AG09319 (cell line): Measurements from ENCODE around the gene PRKCB.

Experiments used
- DNase-seq: peaks from one replicate; pipeline ENCODE4 v3.0.0-alpha.2; 2010; ENCODE audit warnings: low read depth; ENCODE audit errors: extremely low read depth
- TF ChIP-seq, protein P1 (sequence below): IDR thresholded peaks from 2 replicates; pipeline ENCODE4 v1.5.1; 2011; ENCODE audit warnings: low read depth, mild to moderate bottlenecking, inconsistent platforms, low read length, moderate library complexity

PRKCB gene

DNA sequence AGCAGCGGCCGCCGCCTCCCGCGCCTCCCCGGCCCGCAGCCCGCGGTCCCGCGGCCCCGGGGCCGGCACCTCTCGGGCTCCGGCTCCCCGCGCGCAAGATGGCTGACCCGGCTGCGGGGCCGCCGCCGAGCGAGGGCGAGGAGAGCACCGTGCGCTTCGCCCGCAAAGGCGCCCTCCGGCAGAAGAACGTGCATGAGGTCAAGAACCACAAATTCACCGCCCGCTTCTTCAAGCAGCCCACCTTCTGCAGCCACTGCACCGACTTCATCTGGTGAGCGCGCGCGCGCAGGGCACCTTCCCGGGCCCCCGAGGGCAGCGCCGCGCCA lies 258 bp downstream of the PRKCB start:
- TF ChIP-seq, protein P1, sequence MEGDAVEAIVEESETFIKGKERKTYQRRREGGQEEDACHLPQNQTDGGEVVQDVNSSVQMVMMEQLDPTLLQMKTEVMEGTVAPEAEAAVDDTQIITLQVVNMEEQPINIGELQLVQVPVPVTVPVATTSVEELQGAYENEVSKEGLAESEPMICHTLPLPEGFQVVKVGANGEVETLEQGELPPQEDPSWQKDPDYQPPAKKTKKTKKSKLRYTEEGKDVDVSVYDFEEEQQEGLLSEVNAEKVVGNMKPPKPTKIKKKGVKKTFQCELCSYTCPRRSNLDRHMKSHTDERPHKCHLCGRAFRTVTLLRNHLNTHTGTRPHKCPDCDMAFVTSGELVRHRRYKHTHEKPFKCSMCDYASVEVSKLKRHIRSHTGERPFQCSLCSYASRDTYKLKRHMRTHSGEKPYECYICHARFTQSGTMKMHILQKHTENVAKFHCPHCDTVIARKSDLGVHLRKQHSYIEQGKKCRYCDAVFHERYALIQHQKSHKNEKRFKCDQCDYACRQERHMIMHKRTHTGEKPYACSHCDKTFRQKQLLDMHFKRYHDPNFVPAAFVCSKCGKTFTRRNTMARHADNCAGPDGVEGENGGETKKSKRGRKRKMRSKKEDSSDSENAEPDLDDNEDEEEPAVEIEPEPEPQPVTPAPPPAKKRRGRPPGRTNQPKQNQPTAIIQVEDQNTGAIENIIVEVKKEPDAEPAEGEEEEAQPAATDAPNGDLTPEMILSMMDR: no peak
- no peak for DNase-seq

DNA sequence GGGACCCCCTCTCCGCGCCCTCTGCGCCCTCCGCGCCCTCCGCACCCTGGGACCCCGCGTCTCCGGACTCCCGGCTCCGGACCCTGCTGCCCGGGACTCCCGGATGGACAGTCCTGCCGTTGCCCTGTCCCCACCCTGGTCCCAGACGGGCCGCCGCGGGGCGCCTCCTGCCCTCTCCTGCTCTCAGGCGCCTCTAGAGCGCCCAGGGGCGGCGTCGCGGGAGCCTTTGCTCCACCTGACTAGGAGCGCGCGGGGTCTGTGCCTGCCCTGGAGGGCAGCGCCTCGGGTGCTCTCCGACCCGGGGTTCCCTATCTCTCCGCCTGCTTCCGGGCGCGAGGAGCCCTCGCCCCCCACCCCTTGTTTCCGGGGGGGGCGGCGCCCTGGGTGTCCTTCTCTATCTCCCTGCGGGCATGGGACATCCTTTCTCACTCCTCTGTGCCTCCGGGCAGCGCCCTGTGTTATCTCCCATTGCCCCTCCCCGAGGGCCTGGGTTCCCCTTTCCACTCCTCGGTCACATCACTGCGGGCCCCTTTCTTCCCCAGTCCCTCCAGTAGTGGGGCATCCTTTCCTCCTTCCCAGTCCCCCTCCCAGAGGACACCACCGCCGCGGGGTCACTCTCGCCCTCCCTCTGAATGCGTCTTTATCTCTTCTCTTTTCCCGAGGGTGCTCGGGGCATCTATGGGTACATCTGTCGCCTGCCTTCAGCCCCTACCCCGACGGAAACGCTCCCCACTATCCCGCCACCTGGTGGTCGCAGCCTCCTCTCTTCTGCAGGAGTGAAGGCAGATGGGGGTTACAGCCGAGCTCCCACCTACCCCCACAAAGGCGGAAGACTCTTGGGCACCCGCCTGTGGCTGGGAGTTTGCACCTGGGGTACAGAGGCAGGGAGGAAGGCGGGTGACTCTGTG lies 875 bp downstream of the PRKCB start:
- DNase-seq: no peak
- TF ChIP-seq, protein P1: no peak

DNA sequence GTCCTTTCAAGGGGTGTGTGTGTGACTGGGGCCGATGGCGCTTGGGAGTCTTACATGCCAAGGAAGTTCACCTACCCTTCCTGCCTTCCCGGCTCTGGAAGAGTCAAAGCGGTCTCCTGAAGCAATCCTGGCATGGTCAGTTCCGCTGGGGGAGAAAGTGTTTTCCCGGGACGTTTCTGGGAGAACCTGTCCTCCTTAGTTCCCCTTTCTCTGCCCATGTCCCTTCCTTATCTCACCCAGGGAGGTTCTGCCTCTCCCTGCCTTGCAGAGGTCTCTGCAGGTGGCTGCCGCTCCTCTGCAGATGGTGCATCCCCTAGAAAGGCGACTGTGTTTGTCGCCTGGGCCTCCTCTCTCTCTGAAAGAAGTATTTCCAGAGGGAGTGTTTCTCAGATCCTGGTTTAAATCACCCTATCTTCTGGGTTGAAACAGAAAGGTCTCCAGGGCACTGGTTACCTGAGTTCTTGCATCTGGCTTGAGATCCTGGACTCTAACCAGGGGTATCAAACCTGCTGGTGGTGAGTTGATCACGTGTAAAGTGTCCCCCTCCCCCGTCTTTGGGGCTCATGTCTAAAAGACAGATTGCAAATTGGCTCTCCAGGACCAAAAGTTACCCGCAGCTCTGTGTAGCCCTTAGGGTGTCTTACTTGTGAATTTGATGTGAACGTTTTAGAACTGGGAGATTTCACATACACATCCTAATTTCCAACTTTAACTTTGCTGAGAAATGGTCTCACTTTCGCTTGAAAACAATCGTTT lies 1.9 kb downstream of the PRKCB start:
- TF ChIP-seq, protein P1: no peak
- DNase-seq: no peak

DNA sequence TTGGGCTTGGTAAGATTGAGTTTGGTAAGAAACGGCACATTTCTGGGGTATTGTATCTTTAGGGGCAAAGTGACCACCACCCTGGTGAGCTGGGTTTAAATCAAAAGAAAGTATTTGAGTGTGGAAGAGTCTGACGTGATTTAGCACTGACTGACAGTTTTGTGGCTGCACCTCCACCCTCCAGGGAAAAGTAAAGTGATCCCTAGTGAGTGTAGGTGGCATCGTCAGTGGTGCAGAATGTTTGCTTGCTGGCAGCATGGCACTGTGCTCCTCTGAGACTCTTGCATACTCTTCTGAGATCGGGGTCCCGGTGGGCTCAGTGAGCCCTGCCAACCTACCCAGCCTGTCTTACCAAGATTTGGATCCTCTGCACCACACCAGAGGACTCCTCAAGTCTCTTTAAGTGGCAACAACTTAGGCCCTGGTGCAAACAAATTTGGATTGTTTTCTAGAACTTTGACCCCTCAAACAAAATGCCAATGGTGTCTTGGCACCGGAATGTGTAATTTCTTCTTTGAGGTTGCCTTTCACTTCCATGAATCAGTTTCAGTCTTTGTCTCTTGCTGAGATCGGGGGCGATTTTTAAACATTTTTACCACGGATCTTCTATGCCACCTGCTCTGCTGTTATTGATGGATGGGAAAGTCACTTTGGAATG lies 2.8 kb downstream of the PRKCB start:
- TF ChIP-seq, protein P1: no peak
- DNase-seq: no peak

DNA sequence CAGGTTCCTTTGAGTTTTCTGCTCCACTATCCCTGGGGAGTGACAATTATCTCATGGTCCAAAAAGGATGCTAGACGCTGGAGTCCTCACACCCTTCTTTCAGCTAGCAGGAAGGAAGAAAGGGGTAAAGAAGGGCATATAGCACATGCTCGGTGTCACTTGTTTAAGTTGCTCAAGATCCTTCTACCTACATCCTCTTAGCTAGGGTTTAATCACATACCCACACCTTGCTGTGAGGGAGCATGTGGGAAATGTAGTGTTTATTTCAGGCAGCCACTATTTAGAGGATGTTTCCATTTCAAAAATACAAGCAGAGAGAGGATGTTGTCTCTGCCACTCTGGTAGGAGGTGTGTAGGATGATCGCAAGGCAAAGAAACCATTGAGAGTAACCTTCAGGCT lies 4.5 kb downstream of the PRKCB start:
- no peak for DNase-seq
- TF ChIP-seq, protein P1: no peak

DNA sequence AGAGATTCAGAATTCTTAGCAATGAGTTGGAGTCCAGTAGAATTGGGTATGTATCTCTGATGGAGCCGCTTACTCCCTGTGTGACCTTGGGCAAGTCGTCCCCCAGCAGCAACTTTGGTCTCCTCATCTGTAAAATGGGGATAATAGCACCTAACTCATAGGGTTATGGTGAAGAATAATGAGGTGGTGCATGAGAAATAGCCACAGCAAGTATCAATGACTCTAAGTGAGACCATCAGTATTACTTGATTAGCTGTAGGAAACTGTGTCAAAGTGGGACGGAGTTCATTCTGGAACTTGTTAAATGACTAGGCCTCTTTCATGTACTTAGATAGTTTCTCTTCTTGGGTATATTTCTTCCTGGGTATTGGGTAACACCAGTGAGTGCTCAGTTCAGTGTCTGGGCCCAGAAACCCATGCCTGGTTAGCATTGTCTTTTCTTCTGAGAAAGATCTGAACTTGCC lies 6.4 kb downstream of the PRKCB start:
- TF ChIP-seq, protein P1: no peak
- no peak for DNase-seq

DNA sequence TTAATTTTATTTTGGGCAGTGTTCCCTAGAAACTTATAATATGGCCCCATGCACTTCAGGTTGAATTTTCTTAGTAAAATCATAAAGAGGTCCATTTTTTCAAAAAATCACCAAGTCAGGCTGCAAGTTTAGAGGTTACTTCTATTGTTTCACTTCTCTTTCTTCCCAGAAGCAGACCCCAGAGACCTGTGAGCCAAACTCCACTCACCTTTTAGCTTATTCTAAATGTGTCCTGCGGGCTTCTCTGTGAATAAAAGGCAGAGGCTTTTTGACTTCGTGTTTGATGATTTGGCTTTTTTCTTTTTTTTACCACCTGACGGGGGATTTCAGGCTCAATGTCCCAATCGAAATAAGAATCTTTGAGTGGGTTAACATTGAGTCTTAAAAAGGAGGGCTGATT lies 7.4 kb downstream of the PRKCB start:
- DNase-seq: no peak
- TF ChIP-seq, protein P1: no peak
